KMS-11 (cell line): ENCODE measurements around the gene SLC43A3.

ENCODE experiments used
- H2AFZ ChIP-seq: fragments of 200-600 bp; sonication (generic); 2 replicates; pipeline ENCODE4 v1.6.1; 2016; ENCODE audit warnings: antibody characterized with exemption, mixed run types, low read depth
- H3K27ac ChIP-seq: fragments of 200-600 bp; sonication (generic); 2 replicates; pipeline ENCODE4 v1.6.1; 2016; ENCODE audit warnings: mild to moderate bottlenecking, mixed run types
- H3K27me3 ChIP-seq: fragments of 200-600 bp; sonication (generic); 2 replicates; pipeline ENCODE4 v1.6.1; 2017; ENCODE audit warnings: mild to moderate bottlenecking, low read depth, mixed run types, moderate library complexity; ENCODE audit not compliant: insufficient read depth
- H3K36me3 ChIP-seq: fragments of 200-600 bp; sonication (generic); 2 replicates; pipeline ENCODE4 v1.6.1; 2017; ENCODE audit warnings: mild to moderate bottlenecking, mixed run types; ENCODE audit not compliant: insufficient read depth
- H3K4me1 ChIP-seq: fragments of 200-600 bp; sonication (generic); 2 replicates; pipeline ENCODE4 v1.6.1; 2016; ENCODE audit warnings: mild to moderate bottlenecking, low read depth, mixed run types; ENCODE audit not compliant: poor library complexity, severe bottlenecking
- H3K4me2 ChIP-seq: fragments of 200-600 bp; sonication (generic); 2 replicates; pipeline ENCODE4 v1.7.0; 2016; ENCODE audit warnings: mild to moderate bottlenecking, mixed run types
- H3K4me3 ChIP-seq: fragments of 200-600 bp; sonication (generic); IDR thresholded peaks from 2 replicates; pipeline ENCODE4 v1.6.1; 2017; ENCODE audit warnings: low read depth, low read length, mixed read lengths; ENCODE audit not compliant: insufficient read depth
- H3K79me2 ChIP-seq: fragments of 200-600 bp; sonication (generic); 2 replicates; pipeline ENCODE4 v1.6.1; 2016; ENCODE audit warnings: low read depth, mixed run types; ENCODE audit not compliant: insufficient read depth
- H3K9ac ChIP-seq: fragments of 200-600 bp; sonication (generic); 2 replicates; pipeline ENCODE4 v1.6.1; 2016; ENCODE audit warnings: mild to moderate bottlenecking, mixed run types
- H4K20me1 ChIP-seq: fragments of 200-600 bp; sonication (generic); 2 replicates; pipeline ENCODE4 v1.6.1; 2016; ENCODE audit warnings: mild to moderate bottlenecking, mixed run types; ENCODE audit not compliant: insufficient read depth
- TF ChIP-seq, protein P1 (sequence below): fragments of 200-600 bp; sonication (generic); conservative IDR thresholded peaks from 2 replicates; pipeline ENCODE4 v1.6.1; 2017; ENCODE audit warnings: low read depth, mild to moderate bottlenecking, antibody characterized with exemption, low read length, moderate library complexity, mixed read lengths

SLC43A3 gene

DNA sequence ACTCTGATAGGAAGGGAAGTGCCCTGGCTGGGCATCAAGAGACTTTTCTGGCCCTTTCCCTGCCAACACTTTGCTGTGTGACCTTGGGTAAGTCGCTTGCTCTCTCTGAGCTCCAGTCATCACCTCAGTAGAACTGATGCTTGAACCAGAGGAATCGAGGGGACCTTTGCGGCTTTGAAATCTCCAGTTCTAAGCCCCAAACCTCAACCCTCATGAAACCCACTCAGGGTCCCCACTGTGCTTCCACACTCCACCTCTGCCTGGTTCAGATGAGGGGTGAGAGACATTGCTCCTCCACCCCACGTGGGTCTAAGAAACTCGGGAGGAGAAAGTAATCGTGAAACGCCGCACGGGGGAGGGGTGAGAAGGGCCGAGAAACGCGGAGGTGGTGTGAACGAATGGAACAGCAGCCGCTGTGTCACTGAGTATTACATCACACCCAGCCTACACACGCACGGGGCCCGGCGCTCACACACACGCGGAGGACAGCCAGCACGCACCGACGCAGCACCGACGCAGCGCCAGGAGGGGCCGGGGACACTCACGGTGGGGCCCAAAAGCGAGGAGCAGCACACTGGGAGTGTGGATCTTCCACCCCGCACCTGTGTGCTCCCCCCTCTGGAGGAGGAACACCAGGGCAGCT lies 37.7 kb upstream of the SLC43A3 start:
- no peaks in the 10 kb centered on the region for H4K20me1 ChIP-seq
- no peak overlapping the region for H3K4me3 ChIP-seq
- no peaks in the 10 kb centered on the region for H3K36me3 ChIP-seq
- no peak overlapping the region for H3K9ac ChIP-seq
- H3K4me2 ChIP-seq, result no peak overlapping the region
- H3K27ac ChIP-seq, result no peak overlapping the region
- peaks cover 3% of the 10 kb centered on the region for H3K27me3 ChIP-seq
- no peaks in the 10 kb centered on the region for H3K79me2 ChIP-seq
- peaks cover 5% of the 10 kb centered on the region for H3K4me1 ChIP-seq
- H2AFZ ChIP-seq, result no peak overlapping the region
- TF ChIP-seq, protein P1, sequence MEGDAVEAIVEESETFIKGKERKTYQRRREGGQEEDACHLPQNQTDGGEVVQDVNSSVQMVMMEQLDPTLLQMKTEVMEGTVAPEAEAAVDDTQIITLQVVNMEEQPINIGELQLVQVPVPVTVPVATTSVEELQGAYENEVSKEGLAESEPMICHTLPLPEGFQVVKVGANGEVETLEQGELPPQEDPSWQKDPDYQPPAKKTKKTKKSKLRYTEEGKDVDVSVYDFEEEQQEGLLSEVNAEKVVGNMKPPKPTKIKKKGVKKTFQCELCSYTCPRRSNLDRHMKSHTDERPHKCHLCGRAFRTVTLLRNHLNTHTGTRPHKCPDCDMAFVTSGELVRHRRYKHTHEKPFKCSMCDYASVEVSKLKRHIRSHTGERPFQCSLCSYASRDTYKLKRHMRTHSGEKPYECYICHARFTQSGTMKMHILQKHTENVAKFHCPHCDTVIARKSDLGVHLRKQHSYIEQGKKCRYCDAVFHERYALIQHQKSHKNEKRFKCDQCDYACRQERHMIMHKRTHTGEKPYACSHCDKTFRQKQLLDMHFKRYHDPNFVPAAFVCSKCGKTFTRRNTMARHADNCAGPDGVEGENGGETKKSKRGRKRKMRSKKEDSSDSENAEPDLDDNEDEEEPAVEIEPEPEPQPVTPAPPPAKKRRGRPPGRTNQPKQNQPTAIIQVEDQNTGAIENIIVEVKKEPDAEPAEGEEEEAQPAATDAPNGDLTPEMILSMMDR, result no peak

DNA sequence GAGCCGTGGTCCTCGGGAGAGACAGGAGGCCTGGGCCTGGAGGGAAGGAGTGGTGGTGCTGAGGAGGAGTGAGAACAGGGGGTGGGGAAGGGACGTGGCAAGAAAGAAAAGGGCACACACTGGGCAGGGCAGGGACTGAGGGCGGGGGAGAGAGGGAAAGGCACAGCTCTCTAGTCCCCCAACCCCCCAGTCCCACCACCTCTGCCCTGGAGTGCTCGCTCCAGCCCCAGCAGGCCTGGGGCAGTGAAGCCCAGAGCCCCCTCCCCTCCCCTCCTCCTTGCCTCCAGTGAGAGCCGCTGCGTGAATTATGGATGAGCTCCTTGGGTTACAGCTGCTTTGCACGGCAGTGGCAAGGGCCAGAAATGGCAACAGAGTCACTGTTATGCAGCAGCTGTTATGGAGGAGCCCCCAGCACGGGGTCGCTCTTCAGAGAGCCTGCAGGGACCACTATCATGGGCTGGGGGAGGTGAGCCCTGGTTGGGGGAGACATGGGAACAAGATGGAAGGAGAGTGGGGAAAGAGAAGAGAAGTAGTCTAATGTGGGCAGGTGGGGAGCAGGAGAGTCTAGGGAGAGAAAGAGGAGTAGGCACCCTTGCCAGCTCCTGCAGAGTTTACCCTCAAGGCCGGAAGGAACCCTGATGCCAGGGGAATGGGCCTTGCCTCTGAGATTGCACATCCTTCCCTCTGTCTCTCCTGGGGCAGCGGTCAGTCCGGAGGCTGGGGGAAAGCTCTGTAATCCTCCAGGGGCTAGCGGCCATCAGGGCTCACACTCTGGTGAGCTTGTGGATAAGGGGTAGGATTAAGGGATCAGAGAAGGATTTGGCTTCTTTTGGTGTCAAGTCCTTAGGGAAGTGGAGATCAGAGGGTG lies 37.0 kb upstream of the SLC43A3 start:
- Histone ChIP-seq H3K4me1 (peaks cover 9% of the 10 kb centered on the region), H3K36me3 (no peaks in the 10 kb centered on the region), H3K79me2 (no peaks in the 10 kb centered on the region), H3K4me3 (no peak overlapping the region), H4K20me1 (no peaks in the 10 kb centered on the region), H3K4me2 (no peak overlapping the region), H3K9ac (no peak overlapping the region), H3K27ac (no peak overlapping the region), H3K27me3 (peaks cover 11% of the 10 kb centered on the region), H2AFZ (no peak overlapping the region)
- TF ChIP-seq, protein P1, result no peak

DNA sequence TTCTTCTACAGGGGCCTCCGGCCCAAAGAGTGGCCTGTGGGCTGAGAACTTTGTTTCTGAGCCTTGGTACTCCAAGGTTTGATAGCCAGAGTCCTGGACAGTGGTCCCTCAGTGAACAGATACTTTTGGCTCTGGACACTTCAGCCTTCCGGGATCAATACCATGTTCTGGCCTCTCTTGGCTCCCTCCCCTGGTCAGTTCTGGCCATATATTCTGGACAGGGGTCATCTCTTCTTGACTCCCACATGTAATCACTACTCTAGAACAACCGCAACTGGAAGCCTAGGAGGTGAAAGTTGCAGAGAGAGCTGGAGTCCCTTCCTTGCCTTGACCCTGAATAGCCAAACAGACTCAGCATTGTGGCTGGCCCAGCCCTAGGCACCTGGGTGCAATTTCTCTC lies 35.7 kb upstream of the SLC43A3 start:
- Histone ChIP-seq H3K27me3 (peaks cover 19% of the 10 kb centered on the region), H3K36me3 (no peaks in the 10 kb centered on the region), H3K4me2 (no peak overlapping the region), H3K4me3 (no peak overlapping the region), H3K9ac (no peak overlapping the region), H3K79me2 (no peaks in the 10 kb centered on the region), H3K27ac (no peak overlapping the region), H4K20me1 (no peaks in the 10 kb centered on the region), H3K4me1 (peaks cover 14% of the 10 kb centered on the region), H2AFZ (no peak overlapping the region)
- TF ChIP-seq, protein P1, result no peak

DNA sequence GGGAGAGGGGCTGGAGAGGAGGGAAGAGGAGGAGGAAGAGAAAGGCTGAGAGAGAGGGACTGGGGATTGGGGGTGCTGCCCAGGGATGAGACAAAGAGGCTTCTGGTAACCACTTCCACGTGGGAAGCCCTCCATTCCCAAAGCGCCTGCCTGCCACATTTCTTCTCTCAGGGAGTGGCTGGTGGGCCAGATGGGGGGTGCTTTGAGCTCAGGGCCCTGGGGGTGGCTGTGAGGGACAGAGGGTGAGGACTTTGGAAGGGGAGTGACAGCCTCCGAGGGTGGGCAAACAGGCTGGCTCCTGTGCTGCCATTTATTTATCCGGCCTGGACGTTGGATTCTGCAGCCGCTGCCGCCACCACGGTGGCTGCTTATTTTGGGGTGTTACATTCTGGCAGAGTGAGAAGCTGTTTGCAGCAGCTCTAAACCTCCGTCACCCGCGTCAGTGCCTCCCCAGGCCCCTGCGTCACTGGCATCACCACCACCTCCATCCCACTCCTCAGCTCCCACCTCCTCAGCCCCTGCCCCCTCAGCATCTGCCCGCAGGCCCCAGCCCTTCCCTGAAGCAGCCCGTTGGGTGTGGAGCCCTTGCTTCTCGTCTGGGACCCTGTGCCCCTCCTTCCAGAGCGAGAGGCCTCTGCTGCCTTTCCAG lies 35.0 kb upstream of the SLC43A3 start:
- Histone ChIP-seq H3K36me3 (no peaks in the 10 kb centered on the region), H3K4me3 (no peak overlapping the region)

More for the DNA sequence above, 35.0 kb upstream of the SLC43A3 start:
- no peaks in the 10 kb centered on the region for H3K79me2 ChIP-seq
- H3K27ac ChIP-seq, result no peak overlapping the region
- H2AFZ ChIP-seq, result no peak overlapping the region
- no peak overlapping the region for H3K4me2 ChIP-seq
- H3K27me3 ChIP-seq, result peaks cover 19% of the 10 kb centered on the region
- H3K9ac ChIP-seq, result no peak overlapping the region
- TF ChIP-seq, protein P1, result no peak
- H3K4me1 ChIP-seq, result peaks cover 16% of the 10 kb centered on the region
- no peaks in the 10 kb centered on the region for H4K20me1 ChIP-seq
